HepG2 (cell line): ENCODE data around the gene DLG4. TPM values are rescaled to one million over a fixed set of nuclear protein-coding genes. Genes with fewer than 3 reads are reported as not detected.

ENCODE experiments used
- ARNT2 ChIP-seq: sonication (generic); formaldehyde crosslinking; IDR thresholded peaks from 2 replicates; pipeline ENCODE4 v1.8.0; 2022; ENCODE audit warnings: mild to moderate bottlenecking, low read depth, missing genetic modification reagents, moderate library complexity
- BRCA1 ChIP-seq: sonication (generic); formaldehyde crosslinking; IDR thresholded peaks from 2 replicates; pipeline ENCODE4 v1.4.0; 2020; ENCODE audit warnings: missing genetic modification reagents
- DRAP1 ChIP-seq: IDR thresholded peaks from 2 replicates; pipeline ENCODE4 v1.6.1; 2016; ENCODE audit warnings: missing genetic modification reagents, missing compliant biosample characterization
- FOXC1 ChIP-seq: sonication (generic); formaldehyde crosslinking; IDR thresholded peaks from 2 replicates; pipeline ENCODE4 v1.8.0; 2022; ENCODE audit warnings: mild to moderate bottlenecking, missing genetic modification reagents, borderline replicate concordance
- GRHL1 ChIP-seq: sonication (generic); formaldehyde crosslinking; conservative IDR thresholded peaks from 2 replicates; pipeline ENCODE4 v1.8.0; 2022; ENCODE audit warnings: missing genetic modification reagents
- HMG20A ChIP-seq: IDR thresholded peaks from 2 replicates; pipeline ENCODE4 v1.6.1; 2016; ENCODE audit warnings: borderline replicate concordance
- MAFK ChIP-seq, 2 experiments: IDR thresholded peaks in 1 of 2; conservative IDR thresholded peaks in 1 of 2; 2 replicates each; pipeline ENCODE4 v1.6.1; 2011; ENCODE audit warnings: improper control_type of control experiment in 2 of 2, low read length in 2 of 2
- MAX ChIP-seq: IDR thresholded peaks from 2 replicates; pipeline ENCODE4 v1.6.1; 2012; ENCODE audit warnings: inconsistent platforms
- POGZ ChIP-seq: sonication (generic); formaldehyde crosslinking; IDR thresholded peaks from 2 replicates; pipeline ENCODE4 v1.4.0; 2020; ENCODE audit warnings: mild to moderate bottlenecking, missing genetic modification reagents
- SP5 ChIP-seq: IDR thresholded peaks from 2 replicates; pipeline ENCODE4 v1.6.1; 2016; ENCODE audit warnings: low read depth, borderline replicate concordance
- SPEN ChIP-seq: sonication (generic); formaldehyde crosslinking; IDR thresholded peaks from 2 replicates; pipeline ENCODE4 v1.5.1; 2020; ENCODE audit warnings: low read depth, mild to moderate bottlenecking, missing genetic modification reagents
- SRY ChIP-seq: sonication (generic); formaldehyde crosslinking; IDR thresholded peaks from 2 replicates; pipeline ENCODE4 v1.8.0; 2022; ENCODE audit warnings: mild to moderate bottlenecking, missing genetic modification reagents
- TAF1 ChIP-seq: sonication (generic); formaldehyde crosslinking; IDR thresholded peaks from 2 replicates; pipeline ENCODE4 v1.4.0; 2020; ENCODE audit warnings: missing genetic modification reagents
- WIZ ChIP-seq: sonication (generic); formaldehyde crosslinking; IDR thresholded peaks from 2 replicates; pipeline ENCODE4 v1.5.1; 2020; ENCODE audit warnings: mild to moderate bottlenecking, missing genetic modification reagents
- ZNF282 ChIP-seq: fragments of 450-650 bp; IDR thresholded peaks from 2 replicates; pipeline ENCODE4 v1.6.1; 2018; ENCODE audit not compliant: partially characterized antibody
- ZNF354B ChIP-seq: sonication (generic); formaldehyde crosslinking; IDR thresholded peaks from 2 replicates; pipeline ENCODE4 v1.8.0; 2022; ENCODE audit warnings: mild to moderate bottlenecking, missing genetic modification reagents
- ZNF431 ChIP-seq: sonication (generic); formaldehyde crosslinking; IDR thresholded peaks from 2 replicates; pipeline ENCODE4 v1.9.0; 2022; ENCODE audit warnings: missing genetic modification reagents, low read depth, mild to moderate bottlenecking, borderline replicate concordance
- ZNF432 ChIP-seq: sonication (generic); formaldehyde crosslinking; IDR thresholded peaks from 2 replicates; pipeline ENCODE4 v1.5.0; 2020; ENCODE audit warnings: missing genetic modification reagents, mild to moderate bottlenecking, borderline replicate concordance
- ZNF543 ChIP-seq: sonication (generic); formaldehyde crosslinking; IDR thresholded peaks from 2 replicates; pipeline ENCODE4 v1.4.0; 2020; ENCODE audit warnings: mild to moderate bottlenecking, missing genetic modification reagents
- ZNF552 ChIP-seq: sonication (generic); formaldehyde crosslinking; IDR thresholded peaks from 2 replicates; pipeline ENCODE4 v1.9.0; 2022; ENCODE audit warnings: missing genetic modification reagents, mild to moderate bottlenecking, borderline replicate concordance
- ZNF660 ChIP-seq: sonication (generic); formaldehyde crosslinking; IDR thresholded peaks from 2 replicates; pipeline ENCODE4 v1.5.1; 2020; ENCODE audit warnings: mild to moderate bottlenecking, low read depth, missing genetic modification reagents, borderline replicate concordance
- ZNF687 ChIP-seq: sonication (generic); formaldehyde crosslinking; IDR thresholded peaks from 2 replicates; pipeline ENCODE4 v1.5.1; 2020; ENCODE audit warnings: mild to moderate bottlenecking, missing genetic modification reagents, moderate library complexity
- ZNF878 ChIP-seq: sonication (generic); formaldehyde crosslinking; IDR thresholded peaks from 2 replicates; pipeline ENCODE4 v1.8.1; 2023; ENCODE audit warnings: mild to moderate bottlenecking, missing genetic modification reagents, moderate library complexity
- polyA plus RNA-seq, 8 experiments: library from polyadenylated mRNA; depleted of rRNA in 3 of 8; stranded (reverse) in 7 of 8; unstranded in 1 of 8; fragments of >200 nt; fragmentation: Illumina TruSeq in 4 of 8; extraction: Trizol in 4 of 8; gene quantifications; 2 replicates each; pipeline versions ENCODE4 v1.2.1 to v1.2.3, GENCODE V29; 2011 to 2016; ENCODE audit warnings: low read depth in 4 of 8, missing spikeins in 1 of 8, mixed read lengths in 1 of 8; ENCODE audit not compliant: insufficient read depth in 1 of 8
- total RNA-seq, 5 experiments: library from RNA; depleted of rRNA; stranded (reverse); fragments of >200 nt; fragmentation: Illumina TruSeq; extraction: Trizol; gene quantifications; 2 replicates each; pipeline ENCODE4 v1.2.3, GENCODE V29; 2016; ENCODE audit warnings: low read depth in 1 of 5

Gene DLG4
- total and polyA plus RNA-seq, 2 of the 13 experiments (the other 11 are each of a cell fraction or from before 2014, with no cell fraction given), result 0.71 to 4.3 TPM

GRCh38 chr17:7242717-7243452 is 23.2 kb upstream of the DLG4 start (continued):
- peak; percentile 38; the same call in 1 of the 2 replicates for TF ChIP-seq DRAP1 (CRISPR knock-in tag)
- peak; percentile 79 for TF ChIP-seq SPEN (CRISPR knock-in tag)
- no peak for TF ChIP-seq BRCA1 (CRISPR knock-in tag)
- TF ChIP-seq SRY, result peak; percentile 52; the same call in 1 of the 2 replicates
- peak; percentile 70 for TF ChIP-seq ZNF687 (CRISPR knock-in tag)
- TF ChIP-seq ZNF552 (CRISPR knock-in tag), result no peak
- TF ChIP-seq SP5 (CRISPR knock-in tag), result peak; percentile 96
- TF ChIP-seq POGZ (CRISPR knock-in tag), result peak; percentile 59; the same call in 1 of the 2 replicates
- TF ChIP-seq ZNF878, result 0 out of 2 replicates have a peak, but pooled peaks have one; percentile 42
- TF ChIP-seq ZNF282, result no peak
- TF ChIP-seq ZNF431 (CRISPR knock-in tag), result 0 out of 2 replicates have a peak, but pooled peaks have one; percentile 51
- TF ChIP-seq HMG20A, result peak; percentile 17; the same call in 1 of the 2 replicates
- TF ChIP-seq ZNF432, result no peak
- no peak for TF ChIP-seq ZNF354B (CRISPR knock-in tag)
- peak; percentile 55; the same call in 1 of the 2 replicates for TF ChIP-seq TAF1 (CRISPR knock-in tag)
- peak; percentile 49; the same call in 1 of the 2 replicates for TF ChIP-seq FOXC1 (CRISPR knock-in tag)
- no peak for TF ChIP-seq WIZ (CRISPR knock-in tag)
- peak; percentile 92 for TF ChIP-seq MAX
- no peak for TF ChIP-seq ZNF660 (CRISPR knock-in tag)
- TF ChIP-seq MAFK (conservative IDR thresholded peaks at IDR 0.05 in 1 of 2, IDR thresholded peaks at IDR 0.05 in 1 of 2; ENCODE audit: low read length in 2 of 2), result peak in 1 of 2 experiments; percentile 42; a peak in 1 of 4 replicates
- TF ChIP-seq ZNF543 (CRISPR knock-in tag), result 0 out of 2 replicates have a peak, but pooled peaks have one; percentile 43
- TF ChIP-seq GRHL1 (CRISPR knock-in tag), result no peak
- TF ChIP-seq ARNT2 (CRISPR knock-in tag), result peak; percentile 29
